C4-2B (cell line): ENCODE measurements around the gene YPEL1.

ENCODE experiments used
- H3K27ac ChIP-seq: fragments of 450-650 bp; 2 replicates; pipeline ENCODE4 v1.5.1; 2017
- ZFX ChIP-seq: fragments of 450-650 bp; IDR thresholded peaks from 2 replicates; pipeline ENCODE4 v1.6.1; 2017
- TF ChIP-seq, protein P1 (sequence below): fragments of 450-650 bp; conservative IDR thresholded peaks from 2 replicates; pipeline ENCODE4 v1.5.1; 2017; ENCODE audit warnings: mild to moderate bottlenecking

The YPEL1 gene

DNA sequence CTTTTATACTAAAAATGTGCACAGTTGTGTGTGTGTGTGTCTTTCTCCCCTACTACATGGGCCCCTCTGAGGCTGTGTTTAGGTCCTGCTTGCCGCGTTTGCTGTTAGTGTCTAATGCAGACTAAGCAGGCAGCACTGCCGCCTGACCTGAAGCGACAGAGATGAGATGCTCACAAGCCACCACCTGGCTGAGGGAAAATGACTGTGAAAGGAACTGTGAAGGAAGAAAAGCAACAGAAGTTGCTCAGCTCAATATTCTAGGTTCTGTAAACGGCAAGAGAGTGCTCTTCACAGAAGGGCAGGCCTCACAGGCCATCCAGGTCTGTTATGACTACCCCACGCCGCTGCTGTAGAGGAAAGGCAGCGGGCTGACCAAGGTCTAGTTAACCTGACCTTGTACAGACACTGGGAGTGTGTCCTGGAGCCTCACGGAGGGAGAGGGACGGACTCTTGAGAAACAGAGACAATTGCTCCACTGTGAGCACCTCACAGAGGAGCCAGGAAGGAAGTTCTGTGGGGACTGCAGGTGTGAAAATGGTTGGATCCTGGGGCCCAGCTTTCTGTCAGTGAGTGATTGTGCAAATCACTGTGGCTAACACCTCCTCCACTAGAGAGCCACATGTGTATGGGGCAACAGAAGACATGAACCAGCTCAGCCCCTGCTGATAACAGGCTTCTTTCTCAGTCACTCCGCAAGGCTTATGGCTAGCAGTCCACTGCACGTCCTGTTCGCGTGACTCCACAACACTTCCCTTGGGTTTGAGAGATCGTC, 31.3 kb upstream of the YPEL1 start:
- TF ChIP-seq, protein P1, sequence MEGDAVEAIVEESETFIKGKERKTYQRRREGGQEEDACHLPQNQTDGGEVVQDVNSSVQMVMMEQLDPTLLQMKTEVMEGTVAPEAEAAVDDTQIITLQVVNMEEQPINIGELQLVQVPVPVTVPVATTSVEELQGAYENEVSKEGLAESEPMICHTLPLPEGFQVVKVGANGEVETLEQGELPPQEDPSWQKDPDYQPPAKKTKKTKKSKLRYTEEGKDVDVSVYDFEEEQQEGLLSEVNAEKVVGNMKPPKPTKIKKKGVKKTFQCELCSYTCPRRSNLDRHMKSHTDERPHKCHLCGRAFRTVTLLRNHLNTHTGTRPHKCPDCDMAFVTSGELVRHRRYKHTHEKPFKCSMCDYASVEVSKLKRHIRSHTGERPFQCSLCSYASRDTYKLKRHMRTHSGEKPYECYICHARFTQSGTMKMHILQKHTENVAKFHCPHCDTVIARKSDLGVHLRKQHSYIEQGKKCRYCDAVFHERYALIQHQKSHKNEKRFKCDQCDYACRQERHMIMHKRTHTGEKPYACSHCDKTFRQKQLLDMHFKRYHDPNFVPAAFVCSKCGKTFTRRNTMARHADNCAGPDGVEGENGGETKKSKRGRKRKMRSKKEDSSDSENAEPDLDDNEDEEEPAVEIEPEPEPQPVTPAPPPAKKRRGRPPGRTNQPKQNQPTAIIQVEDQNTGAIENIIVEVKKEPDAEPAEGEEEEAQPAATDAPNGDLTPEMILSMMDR = no peak
- no peak for TF ChIP-seq ZFX
- H3K27ac ChIP-seq = no peak overlapping the region

DNA sequence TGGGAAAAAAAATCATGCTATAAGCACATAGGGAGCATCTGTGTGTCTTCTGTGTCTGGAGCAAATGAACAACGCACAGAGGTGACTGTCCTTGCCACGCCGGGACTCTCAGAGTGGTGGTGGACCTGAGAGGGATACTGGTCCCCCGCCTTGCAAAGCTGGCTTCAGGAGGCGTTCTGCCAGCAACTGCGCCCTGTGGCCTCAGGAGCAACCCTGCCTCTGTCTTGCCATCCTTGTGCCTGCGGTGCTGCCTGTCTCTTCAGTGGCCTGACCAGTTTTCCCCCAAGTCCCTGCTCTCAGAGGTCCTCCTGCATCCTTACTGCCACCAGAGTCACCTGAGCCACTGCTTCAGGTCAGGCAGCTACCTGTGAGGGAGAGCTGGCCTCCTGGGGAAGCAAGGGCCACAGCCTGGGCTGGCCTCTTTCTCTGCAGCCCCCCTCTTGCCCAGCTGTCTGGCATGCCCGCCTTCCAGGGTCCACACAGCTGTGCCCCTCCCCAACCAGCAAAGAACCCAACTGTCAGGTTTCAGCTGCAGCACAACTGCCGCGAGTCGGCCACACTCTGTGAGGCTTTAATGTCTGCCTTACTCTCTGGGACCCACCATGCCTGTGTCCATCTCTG, 30.4 kb upstream of the YPEL1 start:
- no peak for TF ChIP-seq ZFX
- TF ChIP-seq, protein P1 = no peak
- H3K27ac ChIP-seq = no peak overlapping the region

DNA sequence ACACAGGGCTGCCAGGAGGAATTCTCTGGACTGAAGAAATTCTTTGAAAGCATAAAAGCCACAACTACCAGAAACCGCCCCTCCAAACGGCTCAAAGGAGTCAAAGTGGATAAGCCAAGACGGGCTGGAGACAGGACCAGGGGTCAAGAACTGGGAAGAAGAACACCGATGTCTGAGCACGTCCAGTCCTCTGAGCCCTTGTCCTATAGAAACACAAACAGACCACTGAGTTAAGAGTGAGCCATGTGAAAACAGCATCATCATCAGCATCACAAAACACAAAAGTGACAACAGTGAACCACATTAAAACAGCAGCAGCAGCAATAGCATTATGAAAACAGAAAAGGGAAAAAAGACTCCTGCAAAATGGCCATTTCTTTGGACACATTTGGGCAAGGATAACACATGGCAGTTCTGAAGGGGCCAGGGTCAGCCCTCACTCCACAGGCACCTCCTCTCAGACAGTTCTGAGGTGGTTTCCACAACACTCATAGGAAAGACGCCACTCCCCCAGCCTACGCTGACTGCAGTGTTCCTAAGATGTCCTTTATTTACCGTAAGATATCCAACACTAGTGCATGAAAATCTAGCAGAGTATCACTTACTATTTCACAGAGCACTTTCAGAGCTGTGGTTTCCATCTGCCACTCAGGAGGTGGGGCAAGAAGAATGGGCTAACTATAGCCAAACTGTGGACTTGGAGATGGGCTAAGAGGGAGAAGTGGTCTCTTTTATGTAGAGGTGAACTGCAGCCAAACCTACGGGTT, 28.6 kb upstream of the YPEL1 start:
- H3K27ac ChIP-seq = no peak overlapping the region

DNA sequence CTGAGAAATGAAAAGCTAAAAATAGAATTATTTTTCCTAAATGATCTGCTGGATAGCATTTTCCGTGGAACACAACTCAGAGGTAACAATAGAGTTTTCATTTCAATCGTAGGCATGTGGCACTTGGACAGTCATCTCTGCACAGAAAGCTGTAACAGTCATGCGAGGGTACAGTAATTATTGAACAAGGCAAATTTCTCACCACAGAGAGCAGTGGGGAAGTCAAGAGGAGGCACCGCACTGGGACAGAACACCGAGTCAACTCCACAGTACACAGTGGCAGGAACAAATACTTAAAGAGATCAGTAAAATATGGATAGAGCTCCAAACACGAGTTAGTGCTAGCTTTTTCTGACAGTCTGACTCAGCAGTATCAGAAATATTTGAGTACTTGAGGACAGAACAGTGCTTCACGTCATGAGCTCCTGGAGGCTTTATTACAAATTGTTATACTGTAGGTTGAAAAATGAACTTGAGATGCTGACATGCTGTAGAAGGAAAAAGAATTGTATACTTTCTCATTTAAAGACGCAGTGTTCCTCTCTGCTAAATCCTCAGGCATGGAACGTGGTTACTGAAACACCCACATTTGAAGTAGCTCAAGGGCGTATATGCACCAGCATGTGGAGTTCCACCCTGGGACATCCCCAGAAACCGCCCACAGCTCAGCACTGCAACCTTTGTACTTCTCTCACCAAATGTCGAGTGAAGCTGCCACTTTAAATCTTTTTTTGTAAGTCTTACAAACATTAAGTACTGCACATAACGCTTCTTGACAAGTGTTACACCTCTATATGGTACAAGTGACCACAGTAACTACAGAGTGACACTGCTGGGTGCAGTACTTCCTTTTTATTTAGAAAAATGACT, 27.4 kb upstream of the YPEL1 start:
- H3K27ac ChIP-seq = no peak overlapping the region
- TF ChIP-seq, protein P1 = no peak
- TF ChIP-seq ZFX = no peak

More for the DNA sequence above, 28.6 kb upstream of the YPEL1 start:
- TF ChIP-seq, protein P1 = no peak
- no peak for TF ChIP-seq ZFX

DNA sequence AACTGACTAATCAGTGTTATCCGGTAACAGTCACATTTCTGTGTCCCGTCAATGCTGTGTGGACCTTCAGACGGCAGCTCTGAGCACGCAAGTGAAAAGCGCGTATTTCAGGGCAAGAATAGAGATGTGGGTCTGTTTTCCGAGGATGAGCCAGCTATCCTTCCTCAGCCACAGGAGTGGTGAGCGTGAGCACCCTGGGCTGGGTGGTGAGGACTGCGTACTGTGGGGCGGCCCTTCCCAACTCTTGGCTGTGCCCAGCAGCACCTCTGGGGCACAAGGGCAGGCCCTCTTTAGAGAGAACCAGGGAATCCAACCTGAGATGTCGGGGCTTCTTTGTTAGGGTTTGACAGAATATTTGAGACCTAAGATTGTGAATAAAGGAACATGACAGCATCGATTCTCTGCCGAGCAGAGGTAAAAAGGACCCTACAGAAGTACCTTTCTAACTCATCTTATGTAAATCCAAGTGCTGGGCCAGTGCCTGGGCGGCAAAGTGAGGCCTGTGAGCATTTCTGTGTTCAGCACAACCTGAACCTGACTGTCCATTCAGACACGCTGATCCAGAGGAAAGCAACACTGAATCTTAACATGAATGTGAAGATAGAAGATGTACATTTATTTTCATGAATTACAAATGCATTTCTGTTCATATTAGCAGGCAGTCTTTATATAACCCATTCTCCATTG, 26.5 kb upstream of the YPEL1 start:
- no peak overlapping the region for H3K27ac ChIP-seq
- no peak for TF ChIP-seq ZFX
- TF ChIP-seq, protein P1 = no peak

DNA sequence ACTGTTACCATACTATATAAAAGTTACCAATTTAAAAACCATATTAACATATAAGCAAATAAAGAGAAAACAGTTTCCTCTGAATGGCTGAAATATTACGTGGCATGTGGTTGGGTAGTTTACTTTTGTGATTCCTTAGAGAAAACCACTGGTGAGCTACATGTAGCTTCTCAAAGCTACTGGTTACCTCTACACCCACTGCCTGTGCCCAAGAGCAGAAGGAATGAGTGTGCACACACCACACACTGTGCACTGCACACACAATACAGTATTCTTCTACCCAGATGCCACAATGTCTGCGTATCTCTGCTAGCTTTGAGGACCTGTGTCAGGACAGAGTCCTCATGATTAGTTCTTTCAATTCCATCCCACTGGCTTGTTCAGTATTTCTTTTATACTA, 25.5 kb upstream of the YPEL1 start:
- no peak for TF ChIP-seq ZFX
- TF ChIP-seq, protein P1 = no peak
- no peak overlapping the region for H3K27ac ChIP-seq
